Vagina (tissue), 2 donors: Measurements from ENCODE around the gene SLC39A3.

Experiments used
- POLR2A ChIP-seq, 2 donors: fragments of 450-650 bp; IDR thresholded peaks; one replicate each; pipeline ENCODE4 v1.6.1; 2017; ENCODE audit warnings: antibody characterized with exemption in 2 of 2, mild to moderate bottlenecking in 2 of 2, moderate library complexity in 2 of 2
- TF ChIP-seq, protein P1 (sequence below), 3 experiments: fragments of 450-650 bp in 2 of 3; fragments of 200-600 bp in 1 of 3; sonication (generic) in 1 of 3; IDR thresholded peaks; one replicate each; pipeline ENCODE4 v1.5.1; 2017 to 2019; ENCODE audit warnings: antibody characterized with exemption in 3 of 3, mild to moderate bottlenecking in 2 of 3, moderate library complexity in 2 of 3

DNA sequence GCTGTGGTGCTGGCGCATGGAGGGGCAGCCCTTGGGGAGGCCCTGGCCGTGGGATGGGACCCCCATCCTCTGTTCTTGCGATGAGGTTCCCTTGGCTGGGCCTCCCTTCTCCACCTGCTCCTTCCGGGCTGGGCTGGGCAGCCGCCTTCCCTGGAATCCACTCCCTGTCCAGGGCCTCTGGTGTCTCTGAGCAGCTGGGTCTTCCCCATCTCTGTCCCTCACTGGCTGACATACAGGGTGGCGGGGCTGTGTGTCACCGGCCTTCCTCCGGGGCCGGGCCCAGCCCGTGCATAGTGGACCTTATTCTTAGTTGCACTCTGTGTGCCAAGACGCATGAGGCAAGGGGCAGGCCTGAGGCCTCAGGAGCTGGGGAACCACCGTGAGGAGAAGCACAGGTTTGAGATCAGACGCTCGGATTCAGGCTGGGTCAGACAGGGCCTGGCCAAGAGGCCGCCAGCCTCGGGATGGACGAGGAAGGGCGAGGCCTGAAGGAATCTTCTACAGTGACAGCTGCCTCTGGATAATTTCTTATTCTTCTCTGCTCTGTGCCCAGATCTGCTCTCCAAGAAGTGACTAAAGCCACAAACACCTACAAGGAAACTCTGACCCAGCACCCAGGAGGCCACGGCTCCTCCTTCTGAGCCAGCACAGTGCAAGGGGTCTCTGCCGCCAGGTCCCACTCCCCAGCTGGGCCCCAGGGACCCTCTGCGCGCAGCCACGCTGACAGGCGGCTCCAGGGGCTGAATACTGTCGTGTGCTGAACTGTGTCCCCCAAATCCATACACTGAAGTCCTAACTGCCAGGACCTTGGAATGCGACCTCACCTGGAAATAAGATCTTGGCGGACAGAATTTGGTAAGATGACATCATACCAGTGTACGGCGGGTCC, 32.2 kb upstream of the SLC39A3 start:
- TF ChIP-seq, protein P1, sequence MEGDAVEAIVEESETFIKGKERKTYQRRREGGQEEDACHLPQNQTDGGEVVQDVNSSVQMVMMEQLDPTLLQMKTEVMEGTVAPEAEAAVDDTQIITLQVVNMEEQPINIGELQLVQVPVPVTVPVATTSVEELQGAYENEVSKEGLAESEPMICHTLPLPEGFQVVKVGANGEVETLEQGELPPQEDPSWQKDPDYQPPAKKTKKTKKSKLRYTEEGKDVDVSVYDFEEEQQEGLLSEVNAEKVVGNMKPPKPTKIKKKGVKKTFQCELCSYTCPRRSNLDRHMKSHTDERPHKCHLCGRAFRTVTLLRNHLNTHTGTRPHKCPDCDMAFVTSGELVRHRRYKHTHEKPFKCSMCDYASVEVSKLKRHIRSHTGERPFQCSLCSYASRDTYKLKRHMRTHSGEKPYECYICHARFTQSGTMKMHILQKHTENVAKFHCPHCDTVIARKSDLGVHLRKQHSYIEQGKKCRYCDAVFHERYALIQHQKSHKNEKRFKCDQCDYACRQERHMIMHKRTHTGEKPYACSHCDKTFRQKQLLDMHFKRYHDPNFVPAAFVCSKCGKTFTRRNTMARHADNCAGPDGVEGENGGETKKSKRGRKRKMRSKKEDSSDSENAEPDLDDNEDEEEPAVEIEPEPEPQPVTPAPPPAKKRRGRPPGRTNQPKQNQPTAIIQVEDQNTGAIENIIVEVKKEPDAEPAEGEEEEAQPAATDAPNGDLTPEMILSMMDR (IDR thresholded peaks at IDR 0.05), result no peak
- TF ChIP-seq POLR2A (IDR thresholded peaks at IDR 0.05), result no peak
